WTC11 (cell line): ENCODE data around the gene PPP1R14C. TPM values are rescaled to one million over a fixed set of nuclear protein-coding genes. Genes with fewer than 3 reads are reported as not detected.

Source experiments
- ATAC-seq: fragments of 200-7000 bp; cut with Tn5 transposase; 2 replicates; pipeline ENCODE4 v1.10.0; 2021; ENCODE audit warnings: mild to moderate bottlenecking, moderate library complexity
- CTCF ChIA-PET: fragments of 300-600 bp; sonication (Branson Sonifier 250); formaldehyde crosslinking; loops from one replicate; lab custom pipeline; 2021; ENCODE audit warnings: antibody characterized with exemption; lab: Charles Lee
- POLR2A ChIA-PET: fragments of 350-600 bp; sonication (Branson Sonifier 250); formaldehyde crosslinking; loops from one replicate; lab custom pipeline; 2021; ENCODE audit warnings: antibody characterized with exemption; lab: Charles Lee
- DNase-seq: peaks from one replicate; pipeline ENCODE4 v3.0.0; 2021; ENCODE audit warnings: low spot score
- H3K27ac Mint-ChIP-seq: 2 replicates; pipeline ENCODE4 v1.8.0; 2021; ENCODE audit warnings: mixed read lengths
- H3K27me3 Mint-ChIP-seq: 2 replicates; pipeline ENCODE4 v1.8.0; 2021; ENCODE audit warnings: low read depth, mild to moderate bottlenecking, moderate library complexity, mixed read lengths
- H3K36me3 Mint-ChIP-seq: 2 replicates; pipeline ENCODE4 v1.8.0; 2021; ENCODE audit warnings: mixed read lengths
- H3K4me1 Mint-ChIP-seq: 2 replicates; pipeline ENCODE4 v1.8.0; 2022; ENCODE audit warnings: mixed read lengths
- H3K4me3 Mint-ChIP-seq: 2 replicates; pipeline ENCODE4 v1.8.0; 2021; ENCODE audit warnings: mild to moderate bottlenecking, moderate library complexity, mixed read lengths
- H3K9me3 Mint-ChIP-seq: 2 replicates; pipeline ENCODE4 v1.8.0; 2021; ENCODE audit warnings: mixed read lengths
- EMX1 ChIP-seq: fragments of 250-450 bp; sonication (Bioruptor Pico); IDR thresholded peaks from 2 replicates; pipeline ENCODE4 v1.8.0; 2021; ENCODE audit warnings: mild to moderate bottlenecking
- IRF2 ChIP-seq: sonication (generic); formaldehyde crosslinking; IDR thresholded peaks from 2 replicates; pipeline ENCODE4 v1.8.0; 2022; ENCODE audit warnings: low read depth, missing genetic modification reagents, borderline replicate concordance
- JUN ChIP-seq: sonication (generic); formaldehyde crosslinking; IDR thresholded peaks from 2 replicates; pipeline ENCODE4 v1.8.0; 2023; ENCODE audit warnings: mild to moderate bottlenecking, missing genetic modification reagents
- KAT7 ChIP-seq: sonication (generic); formaldehyde crosslinking; IDR thresholded peaks from 2 replicates; pipeline ENCODE4 v1.8.1; 2023; ENCODE audit warnings: missing genetic modification reagents, mild to moderate bottlenecking, borderline replicate concordance
- MYBL2 ChIP-seq: sonication (generic); formaldehyde crosslinking; IDR thresholded peaks from 2 replicates; pipeline ENCODE4 v1.8.1; 2023; ENCODE audit warnings: mild to moderate bottlenecking, moderate library complexity, missing genetic modification reagents
- NR3C1 ChIP-seq: sonication (generic); formaldehyde crosslinking; conservative IDR thresholded peaks from 2 replicates; pipeline ENCODE4 v1.8.1; 2023; ENCODE audit warnings: low read depth, mild to moderate bottlenecking, missing genetic modification reagents
- SMAD4 ChIP-seq: sonication (generic); formaldehyde crosslinking; IDR thresholded peaks from 2 replicates; pipeline ENCODE4 v1.8.0; 2022; ENCODE audit warnings: mild to moderate bottlenecking, missing genetic modification reagents
- TEAD4 ChIP-seq: sonication (generic); formaldehyde crosslinking; IDR thresholded peaks from 2 replicates; pipeline ENCODE4 v1.8.0; 2022; ENCODE audit warnings: mild to moderate bottlenecking, missing genetic modification reagents
- ZNF263 ChIP-seq: sonication (generic); formaldehyde crosslinking; IDR thresholded peaks from 2 replicates; pipeline ENCODE4 v1.8.1; 2022; ENCODE audit warnings: low read depth, mild to moderate bottlenecking, moderate library complexity, missing genetic modification reagents
- ZNF317 ChIP-seq: sonication (generic); formaldehyde crosslinking; IDR thresholded peaks from 2 replicates; pipeline ENCODE4 v1.8.1; 2023; ENCODE audit warnings: low read depth, mild to moderate bottlenecking, moderate library complexity, missing genetic modification reagents, borderline replicate concordance
- total RNA-seq: library from RNA; stranded (reverse); gene quantifications from 3 replicates; pipeline ENCODE4 v1.2.3, GENCODE V29; 2021
- TF ChIP-seq, protein P1 (sequence below): sonication (generic); formaldehyde crosslinking; IDR thresholded peaks from 2 replicates; pipeline ENCODE4 v1.8.0; 2023; ENCODE audit warnings: missing genetic modification reagents
- TF ChIP-seq, protein P2 (sequence below): sonication (generic); formaldehyde crosslinking; IDR thresholded peaks from 2 replicates; pipeline ENCODE4 v1.8.1; 2023; ENCODE audit warnings: mild to moderate bottlenecking, missing genetic modification reagents
- TF ChIP-seq, protein P3 (sequence below): sonication (generic); formaldehyde crosslinking; IDR thresholded peaks from 2 replicates; pipeline ENCODE4 v1.8.1; 2023; ENCODE audit warnings: mild to moderate bottlenecking, missing genetic modification reagents
- TF ChIP-seq, protein P4 (sequence below): sonication (generic); formaldehyde crosslinking; conservative IDR thresholded peaks from 2 replicates; pipeline ENCODE4 v1.8.1; 2023; ENCODE audit warnings: mild to moderate bottlenecking, low read depth, missing genetic modification reagents, moderate library complexity
- TF ChIP-seq, protein P5 (sequence below): fragments of 250-450 bp; sonication (Bioruptor Pico); IDR thresholded peaks from 2 replicates; pipeline ENCODE4 v1.9.0; 2021; ENCODE audit warnings: mild to moderate bottlenecking
- TF ChIP-seq, protein P6 (sequence below): sonication (generic); formaldehyde crosslinking; IDR thresholded peaks from 2 replicates; pipeline ENCODE4 v1.8.1; 2023; ENCODE audit warnings: mild to moderate bottlenecking, missing genetic modification reagents, moderate library complexity

Gene PPP1R14C
- total RNA-seq, 1 experiment from 2014 or later: 1.1 TPM

DNA sequence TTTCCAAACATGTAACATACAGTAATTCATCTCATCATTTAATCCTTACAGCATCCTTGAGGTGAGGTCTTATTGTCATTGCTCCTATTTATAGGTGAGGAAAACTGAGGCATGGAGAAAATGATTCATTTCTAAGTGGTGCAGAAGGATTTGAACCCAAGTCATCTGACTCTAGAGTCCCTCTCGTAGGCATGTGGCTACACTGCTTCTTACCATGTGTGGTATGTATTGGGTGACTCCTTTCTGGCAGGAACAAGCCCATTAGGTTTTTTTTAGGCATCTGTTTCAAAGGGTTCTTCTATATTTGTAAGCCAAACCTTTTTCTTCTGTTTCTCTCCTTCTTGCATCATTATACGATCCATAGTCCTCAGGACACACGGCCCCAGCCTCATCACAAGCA is 94.8 kb downstream of the PPP1R14C start:
- POLR2A ChIA-PET: no interaction called here
- Mint-ChIP-seq H3K4me3 (no peak overlapping the region), H3K36me3 (no peaks in the 10 kb centered on the region), H3K27ac (no peak overlapping the region), H3K27me3 (peaks cover 3% of the 10 kb centered on the region), H3K4me1 (no peaks in the 10 kb centered on the region), H3K9me3 (peaks cover 16% of the 10 kb centered on the region)
- DNase-seq (no peak), ATAC-seq (no peak)
- CTCF ChIA-PET: no interaction called here
- TF ChIP-seq NR3C1 (CRISPR knock-in tag) (no peak), ZNF317 (CRISPR knock-in tag) (no peak), TEAD4 (CRISPR knock-in tag) (no peak), IRF2 (CRISPR knock-in tag) (no peak), EMX1 (CRISPR knock-in tag) (no peak), JUN (CRISPR knock-in tag) (no peak), SMAD4 (CRISPR knock-in tag) (no peak), ZNF263 (CRISPR knock-in tag) (no peak), MYBL2 (no peak), KAT7 (no peak)
- TF ChIP-seq, protein P1, sequence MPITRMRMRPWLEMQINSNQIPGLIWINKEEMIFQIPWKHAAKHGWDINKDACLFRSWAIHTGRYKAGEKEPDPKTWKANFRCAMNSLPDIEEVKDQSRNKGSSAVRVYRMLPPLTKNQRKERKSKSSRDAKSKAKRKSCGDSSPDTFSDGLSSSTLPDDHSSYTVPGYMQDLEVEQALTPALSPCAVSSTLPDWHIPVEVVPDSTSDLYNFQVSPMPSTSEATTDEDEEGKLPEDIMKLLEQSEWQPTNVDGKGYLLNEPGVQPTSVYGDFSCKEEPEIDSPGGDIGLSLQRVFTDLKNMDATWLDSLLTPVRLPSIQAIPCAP: no peak
- TF ChIP-seq, protein P2, sequence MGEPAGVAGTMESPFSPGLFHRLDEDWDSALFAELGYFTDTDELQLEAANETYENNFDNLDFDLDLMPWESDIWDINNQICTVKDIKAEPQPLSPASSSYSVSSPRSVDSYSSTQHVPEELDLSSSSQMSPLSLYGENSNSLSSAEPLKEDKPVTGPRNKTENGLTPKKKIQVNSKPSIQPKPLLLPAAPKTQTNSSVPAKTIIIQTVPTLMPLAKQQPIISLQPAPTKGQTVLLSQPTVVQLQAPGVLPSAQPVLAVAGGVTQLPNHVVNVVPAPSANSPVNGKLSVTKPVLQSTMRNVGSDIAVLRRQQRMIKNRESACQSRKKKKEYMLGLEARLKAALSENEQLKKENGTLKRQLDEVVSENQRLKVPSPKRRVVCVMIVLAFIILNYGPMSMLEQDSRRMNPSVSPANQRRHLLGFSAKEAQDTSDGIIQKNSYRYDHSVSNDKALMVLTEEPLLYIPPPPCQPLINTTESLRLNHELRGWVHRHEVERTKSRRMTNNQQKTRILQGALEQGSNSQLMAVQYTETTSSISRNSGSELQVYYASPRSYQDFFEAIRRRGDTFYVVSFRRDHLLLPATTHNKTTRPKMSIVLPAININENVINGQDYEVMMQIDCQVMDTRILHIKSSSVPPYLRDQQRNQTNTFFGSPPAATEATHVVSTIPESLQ: no peak
- TF ChIP-seq, protein P3, sequence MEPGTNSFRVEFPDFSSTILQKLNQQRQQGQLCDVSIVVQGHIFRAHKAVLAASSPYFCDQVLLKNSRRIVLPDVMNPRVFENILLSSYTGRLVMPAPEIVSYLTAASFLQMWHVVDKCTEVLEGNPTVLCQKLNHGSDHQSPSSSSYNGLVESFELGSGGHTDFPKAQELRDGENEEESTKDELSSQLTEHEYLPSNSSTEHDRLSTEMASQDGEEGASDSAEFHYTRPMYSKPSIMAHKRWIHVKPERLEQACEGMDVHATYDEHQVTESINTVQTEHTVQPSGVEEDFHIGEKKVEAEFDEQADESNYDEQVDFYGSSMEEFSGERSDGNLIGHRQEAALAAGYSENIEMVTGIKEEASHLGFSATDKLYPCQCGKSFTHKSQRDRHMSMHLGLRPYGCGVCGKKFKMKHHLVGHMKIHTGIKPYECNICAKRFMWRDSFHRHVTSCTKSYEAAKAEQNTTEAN (CRISPR knock-in tag): no peak
- TF ChIP-seq, protein P4, sequence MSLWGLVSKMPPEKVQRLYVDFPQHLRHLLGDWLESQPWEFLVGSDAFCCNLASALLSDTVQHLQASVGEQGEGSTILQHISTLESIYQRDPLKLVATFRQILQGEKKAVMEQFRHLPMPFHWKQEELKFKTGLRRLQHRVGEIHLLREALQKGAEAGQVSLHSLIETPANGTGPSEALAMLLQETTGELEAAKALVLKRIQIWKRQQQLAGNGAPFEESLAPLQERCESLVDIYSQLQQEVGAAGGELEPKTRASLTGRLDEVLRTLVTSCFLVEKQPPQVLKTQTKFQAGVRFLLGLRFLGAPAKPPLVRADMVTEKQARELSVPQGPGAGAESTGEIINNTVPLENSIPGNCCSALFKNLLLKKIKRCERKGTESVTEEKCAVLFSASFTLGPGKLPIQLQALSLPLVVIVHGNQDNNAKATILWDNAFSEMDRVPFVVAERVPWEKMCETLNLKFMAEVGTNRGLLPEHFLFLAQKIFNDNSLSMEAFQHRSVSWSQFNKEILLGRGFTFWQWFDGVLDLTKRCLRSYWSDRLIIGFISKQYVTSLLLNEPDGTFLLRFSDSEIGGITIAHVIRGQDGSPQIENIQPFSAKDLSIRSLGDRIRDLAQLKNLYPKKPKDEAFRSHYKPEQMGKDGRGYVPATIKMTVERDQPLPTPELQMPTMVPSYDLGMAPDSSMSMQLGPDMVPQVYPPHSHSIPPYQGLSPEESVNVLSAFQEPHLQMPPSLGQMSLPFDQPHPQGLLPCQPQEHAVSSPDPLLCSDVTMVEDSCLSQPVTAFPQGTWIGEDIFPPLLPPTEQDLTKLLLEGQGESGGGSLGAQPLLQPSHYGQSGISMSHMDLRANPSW (CRISPR knock-in tag): no peak

DNA sequence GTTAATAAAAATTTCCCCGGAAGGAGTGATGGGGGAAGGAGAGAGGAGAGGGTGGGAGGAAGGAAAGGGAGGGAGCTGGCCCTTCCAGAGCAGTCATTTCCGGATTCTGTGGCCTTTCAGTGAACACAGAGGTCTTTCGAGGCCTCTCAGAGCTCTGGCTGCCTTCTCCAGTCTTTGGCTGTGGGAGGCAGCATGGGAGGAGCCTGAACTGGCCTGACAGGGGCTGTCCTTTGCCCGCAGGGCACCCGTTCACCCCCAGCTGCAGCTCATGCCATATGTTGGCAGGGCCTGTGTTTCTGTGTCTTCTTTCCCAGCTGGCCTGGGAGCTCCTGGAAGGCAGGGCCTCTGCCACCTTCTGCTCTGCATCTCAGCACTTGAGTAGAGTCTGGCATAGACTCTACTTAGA is 95.5 kb downstream of the PPP1R14C start:
- ChIA-PET CTCF (no interaction called here), POLR2A (no interaction called here)
- no peak for DNase-seq
- H3K36me3 Mint-ChIP-seq: no peaks in the 10 kb centered on the region
- H3K27ac Mint-ChIP-seq: no peak overlapping the region
- H3K4me3 Mint-ChIP-seq: no peak overlapping the region
- H3K9me3 Mint-ChIP-seq: peaks cover 13% of the 10 kb centered on the region
- H3K27me3 Mint-ChIP-seq: no peaks in the 10 kb centered on the region; the same call in 1 of the 2 replicates
- ATAC-seq: no peak
- TF ChIP-seq, protein P5, sequence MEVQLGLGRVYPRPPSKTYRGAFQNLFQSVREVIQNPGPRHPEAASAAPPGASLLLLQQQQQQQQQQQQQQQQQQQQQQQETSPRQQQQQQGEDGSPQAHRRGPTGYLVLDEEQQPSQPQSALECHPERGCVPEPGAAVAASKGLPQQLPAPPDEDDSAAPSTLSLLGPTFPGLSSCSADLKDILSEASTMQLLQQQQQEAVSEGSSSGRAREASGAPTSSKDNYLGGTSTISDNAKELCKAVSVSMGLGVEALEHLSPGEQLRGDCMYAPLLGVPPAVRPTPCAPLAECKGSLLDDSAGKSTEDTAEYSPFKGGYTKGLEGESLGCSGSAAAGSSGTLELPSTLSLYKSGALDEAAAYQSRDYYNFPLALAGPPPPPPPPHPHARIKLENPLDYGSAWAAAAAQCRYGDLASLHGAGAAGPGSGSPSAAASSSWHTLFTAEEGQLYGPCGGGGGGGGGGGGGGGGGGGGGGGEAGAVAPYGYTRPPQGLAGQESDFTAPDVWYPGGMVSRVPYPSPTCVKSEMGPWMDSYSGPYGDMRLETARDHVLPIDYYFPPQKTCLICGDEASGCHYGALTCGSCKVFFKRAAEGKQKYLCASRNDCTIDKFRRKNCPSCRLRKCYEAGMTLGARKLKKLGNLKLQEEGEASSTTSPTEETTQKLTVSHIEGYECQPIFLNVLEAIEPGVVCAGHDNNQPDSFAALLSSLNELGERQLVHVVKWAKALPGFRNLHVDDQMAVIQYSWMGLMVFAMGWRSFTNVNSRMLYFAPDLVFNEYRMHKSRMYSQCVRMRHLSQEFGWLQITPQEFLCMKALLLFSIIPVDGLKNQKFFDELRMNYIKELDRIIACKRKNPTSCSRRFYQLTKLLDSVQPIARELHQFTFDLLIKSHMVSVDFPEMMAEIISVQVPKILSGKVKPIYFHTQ (CRISPR knock-in tag): no peak
- TF ChIP-seq, protein P6, sequence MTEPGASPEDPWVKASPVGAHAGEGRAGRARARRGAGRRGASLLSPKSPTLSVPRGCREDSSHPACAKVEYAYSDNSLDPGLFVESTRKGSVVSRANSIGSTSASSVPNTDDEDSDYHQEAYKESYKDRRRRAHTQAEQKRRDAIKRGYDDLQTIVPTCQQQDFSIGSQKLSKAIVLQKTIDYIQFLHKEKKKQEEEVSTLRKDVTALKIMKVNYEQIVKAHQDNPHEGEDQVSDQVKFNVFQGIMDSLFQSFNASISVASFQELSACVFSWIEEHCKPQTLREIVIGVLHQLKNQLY (CRISPR knock-in tag): no peak
- H3K4me1 Mint-ChIP-seq: no peaks in the 10 kb centered on the region
